Liver (tissue), 9 donors: ENCODE measurements around the gene GDF2. TPM values are rescaled to one million over a fixed set of nuclear protein-coding genes. Genes with fewer than 3 reads are reported as not detected.
A peak's percentile ranks its signal among the peaks of the same experiment; 100 is the strongest.

Experiments
- DNase-seq: peaks from one replicate; pipeline ENCODE4 v3.0.0-alpha.2; 2017; ENCODE audit warnings: low spot score
- H3K27ac ChIP-seq, 2 donors: one replicate each; pipeline ENCODE4 v1.7.0; 2013; ENCODE audit warnings: inconsistent platforms in 2 of 2, low read length in 2 of 2, control low read depth in 1 of 2, low read depth in 1 of 2, mild to moderate bottlenecking in 1 of 2
- H3K27me3 ChIP-seq, 4 donors: one replicate each; pipeline versions ENCODE4 v1.6.1 to v1.7.0; 2013; ENCODE audit warnings: low read length in 3 of 4, inconsistent platforms in 1 of 4, mild to moderate bottlenecking in 1 of 4, moderate library complexity in 1 of 4; ENCODE audit not compliant: control insufficient read depth in 4 of 4, insufficient read depth in 4 of 4
- H3K36me3 ChIP-seq, 4 donors: one replicate each; pipeline versions ENCODE4 v1.6.1 to v1.7.0; 2013; ENCODE audit warnings: low read length in 3 of 4, mild to moderate bottlenecking in 3 of 4, low read depth in 1 of 4, moderate library complexity in 1 of 4; ENCODE audit not compliant: control insufficient read depth in 4 of 4, insufficient read depth in 3 of 4
- H3K4me1 ChIP-seq, 4 donors: one replicate each; pipeline versions ENCODE4 v1.6.1 to v1.7.0; 2013; ENCODE audit warnings: low read length in 3 of 4, mild to moderate bottlenecking in 3 of 4, moderate library complexity in 1 of 4; ENCODE audit not compliant: control insufficient read depth in 4 of 4, insufficient read depth in 4 of 4
- H3K4me3 ChIP-seq, 3 donors: one replicate each; pipeline versions ENCODE4 v1.6.1 to v1.7.0; 2013; ENCODE audit warnings: low read length in 3 of 3, control low read depth in 1 of 3, low read depth in 1 of 3, mild to moderate bottlenecking in 1 of 3
- H3K9ac ChIP-seq, 2 donors: one replicate each; pipeline ENCODE4 v1.7.0; 2013; ENCODE audit warnings: low read length in 2 of 2, mild to moderate bottlenecking in 2 of 2, moderate library complexity in 2 of 2, control low read depth in 1 of 2, low read depth in 1 of 2
- H3K9me3 ChIP-seq, 4 donors: one replicate each; pipeline versions ENCODE4 v1.6.1 to v1.7.0; 2013; ENCODE audit warnings: low read length in 3 of 4; ENCODE audit not compliant: control insufficient read depth in 4 of 4
- EGR1 ChIP-seq, 2 donors: IDR thresholded peaks; 2 replicates each; pipeline ENCODE4 v1.6.1; 2016 to 2018; ENCODE audit warnings: antibody characterized with exemption in 2 of 2, low read depth in 2 of 2
- FOXA1 ChIP-seq: IDR thresholded peaks from 2 replicates; pipeline ENCODE4 v1.6.1; 2016; ENCODE audit warnings: antibody characterized with exemption
- FOXA2 ChIP-seq: IDR thresholded peaks from 2 replicates; pipeline ENCODE4 v1.6.1; 2016; ENCODE audit warnings: antibody characterized with exemption
- GABPA ChIP-seq, 2 donors: IDR thresholded peaks in 1 of 2; conservative IDR thresholded peaks in 1 of 2; 2 replicates each; pipeline ENCODE4 v1.6.1; 2016; ENCODE audit warnings: antibody characterized with exemption in 2 of 2, mild to moderate bottlenecking in 1 of 2, moderate library complexity in 1 of 2
- HNF4A ChIP-seq, 2 donors: conservative IDR thresholded peaks; 2 replicates each; pipeline ENCODE4 v1.6.1; 2016; ENCODE audit warnings: antibody characterized with exemption in 2 of 2, mild to moderate bottlenecking in 2 of 2
- HNF4G ChIP-seq: IDR thresholded peaks from 2 replicates; pipeline ENCODE4 v1.6.1; 2016; ENCODE audit warnings: antibody characterized with exemption
- JUND ChIP-seq, 2 donors: IDR thresholded peaks; 2 replicates each; pipeline ENCODE4 v1.6.1; 2016; ENCODE audit warnings: antibody characterized with exemption in 2 of 2
- NR2F2 ChIP-seq: IDR thresholded peaks from 2 replicates; pipeline ENCODE4 v1.6.1; 2016; ENCODE audit warnings: antibody characterized with exemption
- RAD21 ChIP-seq, 2 donors: IDR thresholded peaks; 2 replicates each; pipeline ENCODE4 v1.6.1; 2016; ENCODE audit warnings: antibody characterized with exemption in 2 of 2, mild to moderate bottlenecking in 2 of 2
- RXRA ChIP-seq, 2 donors: IDR thresholded peaks; 2 replicates each; pipeline ENCODE4 v1.6.1; 2017 to 2018; ENCODE audit warnings: antibody characterized with exemption in 2 of 2, mild to moderate bottlenecking in 1 of 2
- SP1 ChIP-seq: IDR thresholded peaks from 2 replicates; pipeline ENCODE4 v1.6.1; 2018; ENCODE audit warnings: antibody characterized with exemption, mild to moderate bottlenecking
- TAF1 ChIP-seq: conservative IDR thresholded peaks from 2 replicates; pipeline ENCODE4 v1.6.1; 2016; ENCODE audit warnings: antibody characterized with exemption, mild to moderate bottlenecking
- YY1 ChIP-seq: IDR thresholded peaks from 2 replicates; pipeline ENCODE4 v1.6.1; 2016; ENCODE audit warnings: antibody characterized with exemption, mild to moderate bottlenecking
- WGBS: extraction: QIAGEN DNeasy Blood & Tissue Kit; methylation state at CpG from one replicate; pipeline ENCODE4 v1.1.7; 2013; 5-methylcytosine and 5-hydroxymethylcytosine counted together
- polyA plus RNA-seq, 2 donors: library from polyadenylated mRNA; stranded (reverse) in 1 of 2; unstranded in 1 of 2; fragments of 200-250 nt in 1 of 2; fragments of >200 nt in 1 of 2; fragmentation: Nextera tagmentation in 1 of 2; extraction: Ambion mirVana in 1 of 2; gene quantifications; one replicate each; pipeline versions ENCODE4 v1.2.1 to v1.2.3, GENCODE V29; 2013 to 2015
- total RNA-seq, 2 donors: library from RNA; depleted of rRNA; stranded (reverse); fragments of >200 nt; gene quantifications; one replicate each; pipeline ENCODE4 v1.2.3, GENCODE V29; 2014
- TF ChIP-seq, protein P1 (sequence below): IDR thresholded peaks from 2 replicates; pipeline ENCODE4 v1.6.1; 2016; ENCODE audit warnings: antibody characterized with exemption
- TF ChIP-seq, protein P2 (sequence below): fragments of 150-350 bp; IDR thresholded peaks from 2 replicates; pipeline ENCODE4 v1.5.1; 2017; ENCODE audit warnings: improper control_type of control experiment, low read depth, low read length; ENCODE audit not compliant: missing input control
- TF ChIP-seq, protein P3 (sequence below): IDR thresholded peaks from 2 replicates; pipeline ENCODE4 v1.6.1; 2016; ENCODE audit warnings: antibody characterized with exemption, mild to moderate bottlenecking
- TF ChIP-seq, protein P4 (sequence below): IDR thresholded peaks from 2 replicates; pipeline ENCODE4 v1.6.1; 2016; ENCODE audit warnings: antibody characterized with exemption
- donor health status: healthy.
- donor health status: healthy.
- donor health status: healthy.
- donor health status: healthy.
- donor health status: healthy.

Gene GDF2
- total and polyA plus RNA-seq, 4 donors = 5.6 to 26.9 (median 14.5) TPM

- 47% methylated on average over 3 of the region's 3 CpGs for WGBS
- no peak overlapping the region for H3K9ac ChIP-seq
- peaks cover 0 to 12% (median 4%) of the 10 kb centered on the region in 4 donors for H3K4me1 ChIP-seq
- H3K4me3 ChIP-seq = no peak overlapping the region
- no peaks in the 10 kb centered on the region for H3K27me3 ChIP-seq
- no peak overlapping the region for H3K27ac ChIP-seq
- no peak for TF ChIP-seq GABPA (IDR thresholded peaks at IDR 0.05 in 1 of 2, conservative IDR thresholded peaks at IDR 0.05 in 1 of 2)
- TF ChIP-seq EGR1 (IDR thresholded peaks at IDR 0.05; ENCODE audit: low read depth in 2 of 2) = no peak
- no peak for TF ChIP-seq TAF1
- TF ChIP-seq, protein P1, sequence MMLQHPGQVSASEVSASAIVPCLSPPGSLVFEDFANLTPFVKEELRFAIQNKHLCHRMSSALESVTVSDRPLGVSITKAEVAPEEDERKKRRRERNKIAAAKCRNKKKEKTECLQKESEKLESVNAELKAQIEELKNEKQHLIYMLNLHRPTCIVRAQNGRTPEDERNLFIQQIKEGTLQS = no peak
- TF ChIP-seq FOXA1 = no peak
- peak; percentile 93 for TF ChIP-seq HNF4A (conservative IDR thresholded peaks at IDR 0.05)
- no peak for TF ChIP-seq YY1
- no peak for TF ChIP-seq RAD21 (IDR thresholded peaks at IDR 0.05)
- TF ChIP-seq, protein P2, sequence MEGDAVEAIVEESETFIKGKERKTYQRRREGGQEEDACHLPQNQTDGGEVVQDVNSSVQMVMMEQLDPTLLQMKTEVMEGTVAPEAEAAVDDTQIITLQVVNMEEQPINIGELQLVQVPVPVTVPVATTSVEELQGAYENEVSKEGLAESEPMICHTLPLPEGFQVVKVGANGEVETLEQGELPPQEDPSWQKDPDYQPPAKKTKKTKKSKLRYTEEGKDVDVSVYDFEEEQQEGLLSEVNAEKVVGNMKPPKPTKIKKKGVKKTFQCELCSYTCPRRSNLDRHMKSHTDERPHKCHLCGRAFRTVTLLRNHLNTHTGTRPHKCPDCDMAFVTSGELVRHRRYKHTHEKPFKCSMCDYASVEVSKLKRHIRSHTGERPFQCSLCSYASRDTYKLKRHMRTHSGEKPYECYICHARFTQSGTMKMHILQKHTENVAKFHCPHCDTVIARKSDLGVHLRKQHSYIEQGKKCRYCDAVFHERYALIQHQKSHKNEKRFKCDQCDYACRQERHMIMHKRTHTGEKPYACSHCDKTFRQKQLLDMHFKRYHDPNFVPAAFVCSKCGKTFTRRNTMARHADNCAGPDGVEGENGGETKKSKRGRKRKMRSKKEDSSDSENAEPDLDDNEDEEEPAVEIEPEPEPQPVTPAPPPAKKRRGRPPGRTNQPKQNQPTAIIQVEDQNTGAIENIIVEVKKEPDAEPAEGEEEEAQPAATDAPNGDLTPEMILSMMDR = no peak
- TF ChIP-seq SP1 = peak; percentile 82
- TF ChIP-seq RXRA (IDR thresholded peaks at IDR 0.05) = peak; percentile 50 to 60
- no peak for TF ChIP-seq NR2F2
- TF ChIP-seq JUND (IDR thresholded peaks at IDR 0.05) = no peak
- TF ChIP-seq, protein P3, sequence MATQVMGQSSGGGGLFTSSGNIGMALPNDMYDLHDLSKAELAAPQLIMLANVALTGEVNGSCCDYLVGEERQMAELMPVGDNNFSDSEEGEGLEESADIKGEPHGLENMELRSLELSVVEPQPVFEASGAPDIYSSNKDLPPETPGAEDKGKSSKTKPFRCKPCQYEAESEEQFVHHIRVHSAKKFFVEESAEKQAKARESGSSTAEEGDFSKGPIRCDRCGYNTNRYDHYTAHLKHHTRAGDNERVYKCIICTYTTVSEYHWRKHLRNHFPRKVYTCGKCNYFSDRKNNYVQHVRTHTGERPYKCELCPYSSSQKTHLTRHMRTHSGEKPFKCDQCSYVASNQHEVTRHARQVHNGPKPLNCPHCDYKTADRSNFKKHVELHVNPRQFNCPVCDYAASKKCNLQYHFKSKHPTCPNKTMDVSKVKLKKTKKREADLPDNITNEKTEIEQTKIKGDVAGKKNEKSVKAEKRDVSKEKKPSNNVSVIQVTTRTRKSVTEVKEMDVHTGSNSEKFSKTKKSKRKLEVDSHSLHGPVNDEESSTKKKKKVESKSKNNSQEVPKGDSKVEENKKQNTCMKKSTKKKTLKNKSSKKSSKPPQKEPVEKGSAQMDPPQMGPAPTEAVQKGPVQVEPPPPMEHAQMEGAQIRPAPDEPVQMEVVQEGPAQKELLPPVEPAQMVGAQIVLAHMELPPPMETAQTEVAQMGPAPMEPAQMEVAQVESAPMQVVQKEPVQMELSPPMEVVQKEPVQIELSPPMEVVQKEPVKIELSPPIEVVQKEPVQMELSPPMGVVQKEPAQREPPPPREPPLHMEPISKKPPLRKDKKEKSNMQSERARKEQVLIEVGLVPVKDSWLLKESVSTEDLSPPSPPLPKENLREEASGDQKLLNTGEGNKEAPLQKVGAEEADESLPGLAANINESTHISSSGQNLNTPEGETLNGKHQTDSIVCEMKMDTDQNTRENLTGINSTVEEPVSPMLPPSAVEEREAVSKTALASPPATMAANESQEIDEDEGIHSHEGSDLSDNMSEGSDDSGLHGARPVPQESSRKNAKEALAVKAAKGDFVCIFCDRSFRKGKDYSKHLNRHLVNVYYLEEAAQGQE = peak; percentile 24
- TF ChIP-seq HNF4G = peak; percentile 78
- no peak for TF ChIP-seq FOXA2
- TF ChIP-seq, protein P4, sequence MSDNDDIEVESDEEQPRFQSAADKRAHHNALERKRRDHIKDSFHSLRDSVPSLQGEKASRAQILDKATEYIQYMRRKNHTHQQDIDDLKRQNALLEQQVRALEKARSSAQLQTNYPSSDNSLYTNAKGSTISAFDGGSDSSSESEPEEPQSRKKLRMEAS = no peak
- DNase-seq = no peak
- H3K36me3 ChIP-seq = no peaks in the 10 kb centered on the region
- no peaks in the 10 kb centered on the region for H3K9me3 ChIP-seq
Measured at GRCh38 chr10:47330804-47331203, 8.6 kb downstream of the GDF2 start.

- no peak for DNase-seq
- Histone ChIP-seq H3K36me3 (no peaks in the 10 kb centered on the region), H3K4me1 (peaks cover 0 to 12% (median 4%) of the 10 kb centered on the region in 4 donors), H3K4me3 (no peak overlapping the region), H3K9ac (no peak overlapping the region), H3K27me3 (no peaks in the 10 kb centered on the region), H3K27ac (no peak overlapping the region), H3K9me3 (no peaks in the 10 kb centered on the region)
- no peak for TF ChIP-seq JUND (IDR thresholded peaks at IDR 0.05)
- TF ChIP-seq RAD21 (IDR thresholded peaks at IDR 0.05) = no peak
- TF ChIP-seq, protein P4 = no peak
- WGBS = 96% methylated on average over 9 of the region's 9 CpGs
Measured at GRCh38 chr10:47331491-47331890, 9.2 kb downstream of the GDF2 start.
